GM12892 (cell line): ENCODE data around the gene MB21D2.

Source experiments
- POLR2A ChIP-seq: IDR thresholded peaks from 2 replicates; pipeline ENCODE4 v1.6.1; 2011; ENCODE audit warnings: low read depth, low read length, control low read depth
- POLR2AphosphoS5 ChIP-seq: IDR thresholded peaks from 2 replicates; pipeline ENCODE4 v1.6.1; 2011; ENCODE audit warnings: low read depth, low read length, control low read depth

DNA sequence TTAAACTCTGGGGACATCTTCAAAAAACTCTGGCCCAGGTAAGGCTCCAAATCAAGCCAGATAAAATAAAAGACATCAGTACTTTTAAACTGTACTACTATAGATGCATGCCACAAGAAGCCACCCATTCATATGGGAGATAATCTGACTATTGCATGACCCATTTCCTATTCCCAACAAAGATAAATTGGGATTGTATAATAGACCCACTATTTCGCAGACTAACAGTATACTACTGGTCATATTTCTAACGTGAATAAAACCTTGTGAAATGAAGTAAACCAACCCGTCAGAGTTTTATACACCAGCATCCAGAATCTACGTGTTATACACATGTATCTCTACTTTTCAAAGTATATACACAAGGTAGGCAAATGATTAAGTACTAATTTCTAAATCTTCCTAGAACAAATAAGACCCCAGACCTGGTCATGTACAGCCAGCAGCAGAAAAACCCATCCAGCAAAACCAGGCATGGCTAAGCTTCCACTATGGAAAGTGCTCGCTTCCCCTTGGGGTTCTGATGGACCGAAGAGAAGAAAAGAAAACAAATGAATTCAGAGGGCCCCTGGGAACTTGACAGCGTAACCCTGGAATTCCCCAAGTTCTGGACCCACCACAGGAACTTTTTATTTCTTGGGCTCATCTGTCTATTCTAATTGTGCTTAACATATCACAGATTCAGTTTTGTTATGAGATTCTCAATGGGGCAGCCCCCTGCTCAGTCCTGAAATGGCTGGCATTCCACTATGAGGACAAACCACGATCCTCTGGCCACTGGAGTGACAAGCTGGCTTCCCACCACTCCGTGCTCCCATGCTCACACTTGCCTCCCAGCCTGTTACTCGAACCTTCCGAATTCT, 69.1 kb downstream of the MB21D2 start:
- peak; percentile 67; the same call in 1 of the 2 replicates for TF ChIP-seq POLR2A
- TF ChIP-seq POLR2AphosphoS5, result peak; percentile 80; the same call in 1 of the 2 replicates
